HCT116 (cell line): ENCODE data around the gene SNRNP25. TPM values are rescaled to one million over a fixed set of nuclear protein-coding genes. Genes with fewer than 3 reads are reported as not detected.

ENCODE experiments used
- ATAC-seq: fragments of 200-7000 bp; cut with Tn5 transposase; 2 replicates; pipeline ENCODE4 v1.9.1; 2020; ENCODE audit warnings: mild to moderate bottlenecking, moderate library complexity
- BruUV-seq: library from RNA; stranded (reverse); fragments of 400-500 nt; replicated peaks from 2 replicates; lab custom pipeline; 2021; lab: Mats Ljungman, UMichigan
- CTCF ChIA-PET: fragments of 300-600 bp; sonication (Branson Sonifier 250); formaldehyde crosslinking; loops from one replicate; lab custom pipeline; 2021; ENCODE audit warnings: antibody characterized with exemption; lab: Charles Lee
- POLR2A ChIA-PET: fragments of 300-600, 350-600 bp; sonication (Branson Sonifier 250); formaldehyde crosslinking; loops from one replicate; lab custom pipeline; 2021; ENCODE audit warnings: antibody characterized with exemption; lab: Charles Lee
- RAD21 ChIA-PET, 2 experiments: fragments of 300-600 bp; sonication (Branson Sonifier 250); formaldehyde crosslinking; loops; one replicate each; lab custom pipeline; 2023; ENCODE audit warnings: low total read pairs in 2 of 2; ENCODE audit not compliant: uncharacterized antibody in 2 of 2, unreplicated experiment in 2 of 2, low non-redundant PET in 1 of 2; lab: Charles Lee
- DNase-seq: peaks from one replicate; pipeline ENCODE4 v3.0.0-alpha.2; 2010; ENCODE audit warnings: low read depth, low spot score
- H2AFZ ChIP-seq: fragments of 200-600 bp; shearing (Covaris generic), sonication (generic); 2 replicates; pipeline ENCODE4 v1.6.1; 2017; ENCODE audit warnings: low read depth, mixed run types, mixed read lengths, antibody characterized with exemption, low read length; ENCODE audit not compliant: poor library complexity, severe bottlenecking
- H3K27ac ChIP-seq: 2 replicates; pipeline ENCODE4 v1.5.1; 2012; ENCODE audit warnings: low read depth, low read length
- H3K27me3 ChIP-seq: fragments of 200-600 bp; sonication (generic); 2 replicates; pipeline ENCODE4 v1.6.1; 2016; ENCODE audit warnings: mixed run types, low read length, mixed read lengths; ENCODE audit not compliant: insufficient read depth
- H3K36me3 ChIP-seq, 2 experiments: fragments of 200-500 bp in 1 of 2; fragments of 200-600 bp in 1 of 2; sonication (Bioruptor generic) in 1 of 2; sonication (generic) in 1 of 2; 2 replicates each; pipeline versions ENCODE4 v1.5.1 to v1.6.1; 2014 to 2016; ENCODE audit warnings: low read length in 2 of 2, inconsistent platforms in 1 of 2, mixed read lengths in 1 of 2, mixed run types in 1 of 2; ENCODE audit not compliant: insufficient read depth in 2 of 2, control insufficient read depth in 1 of 2
- H3K4me1 ChIP-seq, 2 experiments: fragments of 200-600 bp in 1 of 2; sonication (generic) in 1 of 2; 2 replicates each; pipeline versions ENCODE4 v1.5.1 to v1.6.1; 2012 to 2017; ENCODE audit warnings: low read length in 2 of 2, inconsistent platforms in 1 of 2, mild to moderate bottlenecking in 1 of 2, mixed read lengths in 1 of 2, mixed run types in 1 of 2, moderate library complexity in 1 of 2; ENCODE audit not compliant: insufficient read depth in 2 of 2, control insufficient read depth in 1 of 2
- H3K4me2 ChIP-seq: fragments of 200-600 bp; sonication (generic); 2 replicates; pipeline ENCODE4 v1.6.1; 2017; ENCODE audit warnings: mixed run types, low read length, mixed read lengths
- H3K4me3 ChIP-seq, 2 experiments: fragments of 200-600 bp in 1 of 2; sonication (generic) in 1 of 2; replicated peaks in 1 of 2; 2 replicates each; pipeline ENCODE4 v1.5.1; 2011 to 2016; ENCODE audit warnings: low read length in 2 of 2, control low read depth in 1 of 2, low read depth in 1 of 2, mild to moderate bottlenecking in 1 of 2, mixed read lengths in 1 of 2, mixed run types in 1 of 2
- H3K79me2 ChIP-seq: fragments of 200-600 bp; sonication (generic); 2 replicates; pipeline ENCODE4 v1.6.1; 2017; ENCODE audit warnings: mild to moderate bottlenecking, mixed run types, low read length, moderate library complexity, mixed read lengths; ENCODE audit not compliant: insufficient read depth
- H3K9ac ChIP-seq: fragments of 200-600 bp; sonication (generic); 2 replicates; pipeline ENCODE4 v1.6.1; 2016; ENCODE audit warnings: low read length, mixed read lengths
- H3K9me2 ChIP-seq: fragments of 200-600 bp; sonication (generic), shearing (Covaris generic); 2 replicates; pipeline ENCODE4 v1.6.1; 2017; ENCODE audit warnings: mixed run types, mild to moderate bottlenecking, moderate library complexity; ENCODE audit not compliant: insufficient read depth
- H3K9me3 ChIP-seq, 2 experiments: fragments of 200-500 bp in 1 of 2; fragments of 200-600 bp in 1 of 2; sonication (Bioruptor generic) in 1 of 2; sonication (generic) in 1 of 2; 2 replicates each; pipeline ENCODE4 v1.6.1; 2014 to 2017; ENCODE audit warnings: low read length in 2 of 2, mixed read lengths in 2 of 2, inconsistent platforms in 1 of 2, low read depth in 1 of 2, mild to moderate bottlenecking in 1 of 2, mixed run types in 1 of 2, moderate library complexity in 1 of 2; ENCODE audit not compliant: control insufficient read depth in 1 of 2, insufficient read depth in 1 of 2
- H4K20me1 ChIP-seq: fragments of 200-600 bp; sonication (generic), shearing (Covaris generic); 2 replicates; pipeline ENCODE4 v1.6.1; 2017; ENCODE audit warnings: mixed run types, mild to moderate bottlenecking, moderate library complexity; ENCODE audit not compliant: insufficient read depth
- CTCF ChIP-seq, 3 experiments: fragments of 200-600 bp in 1 of 3; sonication (generic) in 1 of 3; IDR thresholded peaks in 2 of 3; conservative IDR thresholded peaks in 1 of 3; 2 replicates each; pipeline ENCODE4 v1.5.1; 2012 to 2017; ENCODE audit warnings: low read depth in 2 of 3, low read length in 2 of 3, antibody characterized with exemption in 1 of 3, borderline replicate concordance in 1 of 3, control low read depth in 1 of 3, mild to moderate bottlenecking in 1 of 3, mixed read lengths in 1 of 3, mixed run types in 1 of 3, moderate library complexity in 1 of 3; ENCODE audit not compliant: insufficient read depth in 1 of 3
- RAD21 ChIP-seq: IDR thresholded peaks from 2 replicates; pipeline ENCODE4 v1.6.1; 2012; ENCODE audit warnings: low read depth, mild to moderate bottlenecking
- SRF ChIP-seq: IDR thresholded peaks from 2 replicates; pipeline ENCODE4 v1.6.1; 2012; ENCODE audit warnings: low read depth
- intact Hi-C: fragments of 100-400 bp; cut with micrococcal nuclease; formaldehyde crosslinking; loops from 2 replicates; pipeline ENCODE4 v1.10.0; 2022
- microRNA-seq: library from miRNA; unstranded; fragments of <30 nt; microRNA quantifications from one replicate; pipeline ENCODE4, GENCODE V29; 2016; ENCODE audit warnings: borderline number of aligned reads
- total RNA-seq: library from RNA; stranded (reverse); gene quantifications from one replicate; pipeline ENCODE4 v1.2.1, GENCODE V29; 2021; ENCODE audit not compliant: unreplicated experiment

SNRNP25 gene
- total RNA-seq, 1 experiment from 2014 or later = 24.5 TPM

- H3K27ac ChIP-seq = no peak overlapping the region
- H3K4me1 ChIP-seq = peaks cover 0 to 9% of the 10 kb centered on the region in 2 experiments; a peak in 3 of 4 replicates
- RAD21 ChIA-PET = interaction anchor here (0.9 to 1.0 kb wide), 2 partner anchors 255 kb away, joined by 3 to 4 read pairs; no protein-coding TSS in a partner anchor
- no TSS peak for BruUV-seq
- no peaks in the 10 kb centered on the region for H4K20me1 ChIP-seq
- no peak overlapping the region for H3K9ac ChIP-seq
- DNase-seq = peak; percentile 34
- H2AFZ ChIP-seq = no peak overlapping the region
- H3K36me3 ChIP-seq = no peaks in the 10 kb centered on the region; a peak in 2 of 4 replicates
- no peaks in the 10 kb centered on the region for H3K79me2 ChIP-seq
- no peak overlapping the region for H3K4me3 ChIP-seq
- intact Hi-C loops = loop anchor here (1.0 kb wide), 2 partner anchors 75 to 256 kb away; no protein-coding TSS in a partner anchor
- TF ChIP-seq SRF (no peak), CTCF (IDR thresholded peaks at IDR 0.05 in 2 of 3, conservative IDR thresholded peaks at IDR 0.05 in 1 of 3; ENCODE audit: borderline replicate concordance in 1 of 3, insufficient read depth in 1 of 3, low read depth in 2 of 3, low read length in 2 of 3) (peak; percentile 48 to 60 (median 48); a peak in 5 of 6 replicates), RAD21 (peak; percentile 62)
- POLR2A ChIA-PET = no interaction called here
- CTCF ChIA-PET = interaction anchor here (1.1 to 1.7 kb wide), 6 partner anchors 10 to 255 kb away, joined by 4 to 21 read pairs (median 8); partner anchors contain the start of gene AXIN1
- no peaks in the 10 kb centered on the region for H3K27me3 ChIP-seq
- no peak overlapping the region for H3K4me2 ChIP-seq
- ATAC-seq = peak; percentile 82
- no peaks in the 10 kb centered on the region for H3K9me3 ChIP-seq
- no peaks in the 10 kb centered on the region for H3K9me2 ChIP-seq
Measured at GRCh38 chr16:106623-107324, 53.1 kb downstream of the SNRNP25 start.

Small RNA genes lying within 50 kb of the gene (microRNA-seq; reads per million reads assigned to microRNA genes)
- gene MIR6859-4 = not detected

Other genes with a start within 250 kb of the SNRNP25 start
- 22.7 TPM for gene POLR3K, start 220 bp upstream of the SNRNP25 start, total RNA-seq
- gene RHBDF1, start 18.8 kb downstream of the SNRNP25 start, total RNA-seq = 19.8 TPM
- 32.6 TPM for gene MPG, start 24.4 kb downstream of the SNRNP25 start, total RNA-seq
- 32.0 TPM for gene NPRL3, start 84.8 kb downstream of the SNRNP25 start, total RNA-seq
- gene HBZ, start 98.8 kb downstream of the SNRNP25 start, total RNA-seq = not detected
- gene HBM, start 112.2 kb downstream of the SNRNP25 start, total RNA-seq = not detected
- 3.0 TPM for gene HBA2, start 119.0 kb downstream of the SNRNP25 start, total RNA-seq
- gene HBA1, start 122.9 kb downstream of the SNRNP25 start, total RNA-seq = 4.9 TPM
- not detected for gene HBQ1, start 126.6 kb downstream of the SNRNP25 start, total RNA-seq
- gene LUC7L, start 175.6 kb downstream of the SNRNP25 start, total RNA-seq = 50.5 TPM
- 36.4 TPM for gene FAM234A, start 181.0 kb downstream of the SNRNP25 start, total RNA-seq
- gene RGS11, start 222.1 kb downstream of the SNRNP25 start, total RNA-seq = not detected
- not detected for gene ARHGDIG, start 226.8 kb downstream of the SNRNP25 start, total RNA-seq
- gene PDIA2, start 229.3 kb downstream of the SNRNP25 start, total RNA-seq = 0.93 TPM